ENCODE results near the gene EFEMP1. TPM values are rescaled to one million over a fixed set of nuclear protein-coding genes. Genes with fewer than 3 reads are reported as not detected.
A peak's percentile ranks its signal among the peaks of the same experiment; 100 is the strongest.

Gene EFEMP1
- total and polyA plus RNA-seq, 9 of the 15 experiments (the other 6 are each of a cell fraction or from before 2014, with no cell fraction given), result 0.05 to 6.2 (median 0.22) TPM

DNA sequence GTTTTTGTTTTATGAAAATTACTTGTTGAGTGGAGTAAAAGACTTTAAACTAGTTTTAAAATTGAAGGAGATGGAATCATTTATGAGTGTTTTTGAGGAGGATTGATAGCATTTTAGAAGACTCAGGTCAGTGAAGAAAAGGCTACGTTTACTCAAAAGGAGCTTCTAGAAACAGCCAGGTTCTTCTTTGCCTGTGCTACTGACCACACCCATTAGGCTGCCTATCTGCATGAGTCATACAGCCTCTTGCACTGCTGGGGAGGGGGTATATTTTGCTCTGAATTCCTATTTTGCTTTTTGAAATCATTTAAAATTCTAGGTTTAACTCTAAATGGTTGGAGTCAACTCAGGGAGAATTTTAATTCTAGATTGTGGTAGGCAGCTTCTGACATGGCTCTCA lies 22.3 kb downstream of the EFEMP1 start (continued):
- no peak for TF ChIP-seq SRF (CRISPR knock-in tag; IDR thresholded peaks at IDR 0.05)
- TF ChIP-seq ZFP1 (CRISPR knock-in tag; IDR thresholded peaks at IDR 0.05), result no peak
- TF ChIP-seq, protein P1, sequence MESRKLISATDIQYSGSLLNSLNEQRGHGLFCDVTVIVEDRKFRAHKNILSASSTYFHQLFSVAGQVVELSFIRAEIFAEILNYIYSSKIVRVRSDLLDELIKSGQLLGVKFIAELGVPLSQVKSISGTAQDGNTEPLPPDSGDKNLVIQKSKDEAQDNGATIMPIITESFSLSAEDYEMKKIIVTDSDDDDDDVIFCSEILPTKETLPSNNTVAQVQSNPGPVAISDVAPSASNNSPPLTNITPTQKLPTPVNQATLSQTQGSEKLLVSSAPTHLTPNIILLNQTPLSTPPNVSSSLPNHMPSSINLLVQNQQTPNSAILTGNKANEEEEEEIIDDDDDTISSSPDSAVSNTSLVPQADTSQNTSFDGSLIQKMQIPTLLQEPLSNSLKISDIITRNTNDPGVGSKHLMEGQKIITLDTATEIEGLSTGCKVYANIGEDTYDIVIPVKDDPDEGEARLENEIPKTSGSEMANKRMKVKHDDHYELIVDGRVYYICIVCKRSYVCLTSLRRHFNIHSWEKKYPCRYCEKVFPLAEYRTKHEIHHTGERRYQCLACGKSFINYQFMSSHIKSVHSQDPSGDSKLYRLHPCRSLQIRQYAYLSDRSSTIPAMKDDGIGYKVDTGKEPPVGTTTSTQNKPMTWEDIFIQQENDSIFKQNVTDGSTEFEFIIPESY (CRISPR knock-in tag; IDR thresholded peaks at IDR 0.05), result no peak
- TF ChIP-seq ZNF217 (CRISPR knock-in tag; IDR thresholded peaks at IDR 0.05), result no peak
- TF ChIP-seq FOSL1 (tag; conservative IDR thresholded peaks at IDR 0.05), result peak; percentile 92
- peak; percentile 84 for TF ChIP-seq ATF3 (IDR thresholded peaks at IDR 0.05)
- 0 out of 2 replicates have a peak, but pooled peaks have one; percentile 18 for TF ChIP-seq ATF3 (CRISPR knock-in tag; conservative IDR thresholded peaks at IDR 0.05)
- no peak for TF ChIP-seq PTTG1 (tag; IDR thresholded peaks at IDR 0.05; ENCODE audit: low read depth)
- TF ChIP-seq BCL6 (CRISPR knock-in tag; IDR thresholded peaks at IDR 0.05), result no peak
- TF ChIP-seq, protein P2, sequence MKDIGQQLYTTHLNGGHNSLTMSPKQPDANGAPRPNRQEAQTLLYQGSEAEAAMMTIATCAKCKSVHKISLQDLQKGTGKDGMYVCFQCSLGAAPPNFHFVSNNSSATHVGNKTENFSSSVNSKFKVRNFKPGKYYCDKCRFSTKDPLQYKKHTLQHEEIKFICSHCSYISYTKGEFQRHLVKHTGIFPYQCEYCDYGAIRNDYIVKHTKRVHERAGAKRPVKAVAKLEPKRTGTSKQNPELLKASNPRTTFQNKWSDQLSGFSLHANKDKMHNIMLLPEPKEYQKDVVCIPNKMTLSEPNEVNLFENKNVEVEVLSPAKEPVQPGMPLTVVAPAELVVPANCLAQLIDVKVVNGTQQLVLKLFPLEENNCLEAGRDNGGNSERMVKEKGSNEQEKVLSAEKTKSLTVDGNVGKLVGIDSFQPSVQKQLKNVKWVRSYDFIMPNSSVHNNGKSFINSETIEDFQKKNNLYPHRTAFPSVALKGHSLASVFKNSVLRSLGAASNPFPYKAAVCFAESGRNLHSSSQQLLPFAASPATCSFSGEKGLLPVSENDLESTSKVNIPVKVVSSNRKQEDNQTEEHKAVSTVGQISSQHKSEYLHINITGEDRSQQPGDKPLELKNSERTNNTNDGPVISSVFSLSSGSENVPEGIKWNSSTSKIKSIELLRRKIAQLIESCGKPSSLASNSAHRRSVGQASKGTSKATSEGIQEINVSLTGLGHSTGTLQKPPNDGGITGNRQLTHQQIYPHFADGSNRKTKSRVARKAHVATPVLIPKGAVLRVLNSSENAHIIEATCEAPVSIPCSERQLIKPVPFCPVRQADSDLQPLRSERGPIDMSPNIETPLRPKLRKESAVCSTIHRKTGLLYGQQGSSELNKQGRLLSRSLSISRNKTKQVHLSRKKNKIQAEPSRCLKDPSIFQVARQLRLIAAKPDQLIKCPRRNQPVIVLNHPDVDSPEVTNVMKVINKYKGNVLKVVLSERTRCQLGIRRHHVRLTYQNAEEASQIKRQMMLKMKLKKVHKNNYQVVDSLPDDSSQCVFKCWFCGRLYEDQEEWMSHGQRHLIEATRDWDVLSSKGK (CRISPR knock-in tag; IDR thresholded peaks at IDR 0.05), result no peak
- TF ChIP-seq, protein P3, sequence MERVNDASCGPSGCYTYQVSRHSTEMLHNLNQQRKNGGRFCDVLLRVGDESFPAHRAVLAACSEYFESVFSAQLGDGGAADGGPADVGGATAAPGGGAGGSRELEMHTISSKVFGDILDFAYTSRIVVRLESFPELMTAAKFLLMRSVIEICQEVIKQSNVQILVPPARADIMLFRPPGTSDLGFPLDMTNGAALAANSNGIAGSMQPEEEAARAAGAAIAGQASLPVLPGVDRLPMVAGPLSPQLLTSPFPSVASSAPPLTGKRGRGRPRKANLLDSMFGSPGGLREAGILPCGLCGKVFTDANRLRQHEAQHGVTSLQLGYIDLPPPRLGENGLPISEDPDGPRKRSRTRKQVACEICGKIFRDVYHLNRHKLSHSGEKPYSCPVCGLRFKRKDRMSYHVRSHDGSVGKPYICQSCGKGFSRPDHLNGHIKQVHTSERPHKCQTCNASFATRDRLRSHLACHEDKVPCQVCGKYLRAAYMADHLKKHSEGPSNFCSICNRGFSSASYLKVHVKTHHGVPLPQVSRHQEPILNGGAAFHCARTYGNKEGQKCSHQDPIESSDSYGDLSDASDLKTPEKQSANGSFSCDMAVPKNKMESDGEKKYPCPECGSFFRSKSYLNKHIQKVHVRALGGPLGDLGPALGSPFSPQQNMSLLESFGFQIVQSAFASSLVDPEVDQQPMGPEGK (CRISPR knock-in tag; IDR thresholded peaks at IDR 0.05; ENCODE audit: borderline replicate concordance), result no peak
- TF ChIP-seq TOE1 (IDR thresholded peaks at IDR 0.05; ENCODE audit: borderline replicate concordance), result no peak
- TF ChIP-seq TOE1 (CRISPR knock-in tag; IDR thresholded peaks at IDR 0.05; ENCODE audit: borderline replicate concordance, low read depth), result no peak
- TF ChIP-seq NR0B1 (IDR thresholded peaks at IDR 0.05; ENCODE audit: partially characterized antibody), result no peak
- TF ChIP-seq, protein P4, sequence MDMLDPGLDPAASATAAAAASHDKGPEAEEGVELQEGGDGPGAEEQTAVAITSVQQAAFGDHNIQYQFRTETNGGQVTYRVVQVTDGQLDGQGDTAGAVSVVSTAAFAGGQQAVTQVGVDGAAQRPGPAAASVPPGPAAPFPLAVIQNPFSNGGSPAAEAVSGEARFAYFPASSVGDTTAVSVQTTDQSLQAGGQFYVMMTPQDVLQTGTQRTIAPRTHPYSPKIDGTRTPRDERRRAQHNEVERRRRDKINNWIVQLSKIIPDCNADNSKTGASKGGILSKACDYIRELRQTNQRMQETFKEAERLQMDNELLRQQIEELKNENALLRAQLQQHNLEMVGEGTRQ (CRISPR knock-in tag; IDR thresholded peaks at IDR 0.05), result no peak
- TF ChIP-seq TEAD1 (CRISPR knock-in tag; IDR thresholded peaks at IDR 0.05), result no peak

Measured in K562 (cell line).